Measurements from ENCODE around the gene TCEANC. TPM values are rescaled to one million over a fixed set of nuclear protein-coding genes. Genes with fewer than 3 reads are reported as not detected.

Gene TCEANC
- total RNA-seq, 1 experiment from 2014 or later: 0.92 TPM

- POLR2A ChIA-PET: interaction anchor here (0.6 kb wide), 1 partner anchor 1297 kb away, joined by 9 read pairs; no protein-coding TSS in a partner anchor
- no peak overlapping the region for H3K27ac ChIP-seq (ENCODE audit: low read length)
- peaks cover 3% of the 10 kb centered on the region; the same call in 1 of the 2 replicates for H3K4me1 ChIP-seq (ENCODE audit: control insufficient read depth, insufficient read depth, low read length)
- ATAC-seq (no peak), DNase-seq (ENCODE audit: low read depth, low spot score) (no peak)
- CTCF ChIA-PET: interaction anchor here (0.6 kb wide), 1 partner anchor 9 kb away, joined by 6 read pairs; the partner anchor contains the start of gene RAB9A
- no peak for TF ChIP-seq POLR2AphosphoS5 (IDR thresholded peaks at IDR 0.05; ENCODE audit: low read depth, low read length)
- TF ChIP-seq TCF7L2 (IDR thresholded peaks at IDR 0.05; ENCODE audit: low read depth, low read length): no peak
- TF ChIP-seq SIN3A (IDR thresholded peaks at IDR 0.05; ENCODE audit: borderline replicate concordance, insufficient read depth, low read depth, low read length): no peak
- no peak for TF ChIP-seq REST (IDR thresholded peaks at IDR 0.05; ENCODE audit: insufficient read depth in 1 of 2, low read depth in 2 of 2, low read length in 1 of 2)
- TF ChIP-seq CTCF (IDR thresholded peaks at IDR 0.05): no peak
- H3K36me3 ChIP-seq (ENCODE audit: control insufficient read depth, insufficient read depth, low read length): no peaks in the 10 kb centered on the region
- in situ Hi-C loops (cut with HindIII; ENCODE audit: low pct_unique_long_range_greater_than_20kb, low sequenced_read_pairs) (no loop called here), intact Hi-C loops (cut with micrococcal nuclease; ENCODE audit: unreplicated experiment) (no loop called here)
- no peaks in the 10 kb centered on the region for H3K27me3 ChIP-seq (ENCODE audit: control insufficient read depth, insufficient read depth, low read length)
- no peaks in the 10 kb centered on the region for H3K9me3 ChIP-seq (ENCODE audit: control insufficient read depth, insufficient read depth, low read depth, low read length)
- BruUV-seq (replicated peaks): no TSS peak
- H3K4me3 ChIP-seq (ENCODE audit: low read depth in 2 of 2, low read length in 2 of 2): no peak overlapping the region
Observed at GRCh38 chrX:13698432-13698831, 45.5 kb downstream of the TCEANC start.

- Histone ChIP-seq H3K4me1 (ENCODE audit: control insufficient read depth, insufficient read depth, low read length) (no peaks in the 10 kb centered on the region), H3K9me3 (ENCODE audit: control insufficient read depth, insufficient read depth, low read depth, low read length) (no peaks in the 10 kb centered on the region), H3K4me3 (ENCODE audit: low read depth in 2 of 2, low read length in 2 of 2) (no peak overlapping the region), H3K27ac (ENCODE audit: low read length) (no peak overlapping the region), H3K36me3 (ENCODE audit: control insufficient read depth, insufficient read depth, low read length) (no peaks in the 10 kb centered on the region), H3K27me3 (ENCODE audit: control insufficient read depth, insufficient read depth, low read length) (no peaks in the 10 kb centered on the region)
- ChIA-PET CTCF (no interaction called here), POLR2A (interaction anchor here (0.7 kb wide), 1 partner anchor 7 kb away, joined by 4 read pairs; no protein-coding TSS in a partner anchor)
- no peak for TF ChIP-seq POLR2AphosphoS5 (IDR thresholded peaks at IDR 0.05; ENCODE audit: low read depth, low read length)
- no peak for TF ChIP-seq SIN3A (IDR thresholded peaks at IDR 0.05; ENCODE audit: borderline replicate concordance, insufficient read depth, low read depth, low read length)
- TF ChIP-seq REST (IDR thresholded peaks at IDR 0.05; ENCODE audit: insufficient read depth in 1 of 2, low read depth in 2 of 2, low read length in 1 of 2): no peak
- TF ChIP-seq TCF7L2 (IDR thresholded peaks at IDR 0.05; ENCODE audit: low read depth, low read length): no peak
- no peak for TF ChIP-seq CTCF (IDR thresholded peaks at IDR 0.05)
- BruUV-seq (replicated peaks): no TSS peak
- intact Hi-C loops (cut with micrococcal nuclease; ENCODE audit: unreplicated experiment): no loop called here
- DNase-seq (ENCODE audit: low read depth, low spot score) (no peak), ATAC-seq (no peak)
- in situ Hi-C loops (cut with HindIII; ENCODE audit: low pct_unique_long_range_greater_than_20kb, low sequenced_read_pairs): no loop called here
Observed at GRCh38 chrX:13699183-13699826, 46.4 kb downstream of the TCEANC start.
